Prostate gland (tissue), 2 donors: Measurements from ENCODE around the gene NUDT2.

Source experiments
- CTCF ChIP-seq, 4 experiments: fragments of 200-600 bp in 2 of 4; fragments of 450-650 bp in 2 of 4; sonication (generic) in 2 of 4; IDR thresholded peaks; 1 replicate in 3 of 4; 2 replicates in 1 of 4; pipeline ENCODE4 v1.5.1; 2016 to 2019; ENCODE audit warnings: antibody characterized with exemption in 4 of 4, mild to moderate bottlenecking in 2 of 4, moderate library complexity in 2 of 4
- POLR2A ChIP-seq: fragments of 450-650 bp; IDR thresholded peaks from one replicate; pipeline ENCODE4 v1.6.1; 2016; ENCODE audit warnings: antibody characterized with exemption, mild to moderate bottlenecking

GRCh38 chr9:34338665-34339385 is 9.5 kb downstream of the NUDT2 start:
- TF ChIP-seq POLR2A (no peak), CTCF (IDR thresholded peaks at IDR 0.05) (no peak)
